GM04504 (cell line): Measurements from ENCODE around the gene KRT5.
"Not testable (repeated sequence)": the region's sequence is repeated elsewhere in the genome, so short reads cannot be mapped to it uniquely, and the experiment has no call there.

ENCODE experiments used
- DNase-seq: peaks from one replicate; pipeline ENCODE4 v3.0.0-alpha.2; 2012; ENCODE audit warnings: low read depth

Gene KRT5

DNA sequence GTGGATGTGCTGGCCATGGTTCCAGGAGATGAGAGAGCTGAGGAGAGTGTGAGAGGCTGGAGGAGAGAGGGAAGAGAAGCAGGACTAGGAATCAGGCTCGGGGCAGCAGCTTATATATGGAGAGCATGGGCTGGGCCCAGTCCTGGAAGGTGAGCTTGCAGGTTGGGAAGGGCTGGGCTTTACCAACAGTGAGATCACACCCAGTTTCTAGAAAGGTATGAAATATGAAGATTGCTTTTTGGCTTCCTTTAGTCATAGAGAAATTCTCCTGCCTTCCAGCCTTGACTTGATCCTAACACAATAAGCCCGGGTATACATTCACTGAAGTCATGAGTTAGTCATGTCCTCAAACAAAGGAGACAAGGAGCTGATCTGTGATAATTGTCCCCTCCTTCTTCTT is 27.0 kb downstream of the KRT5 start, which contains the start of gene KRT6A:
Gene KRT6A (minus strand): TSS at position 86 of the 400 bp plus-strand sequence. CDS start 69 bp downstream, at position 17.
- DNase-seq, result no peak

- DNase-seq, result not testable (repeated sequence)
These were observed 27.8 kb downstream of the KRT5 start for GRCh38 chr12:52492405-52492804.

- DNase-seq, result not testable (repeated sequence)
These were observed 28.7 kb downstream of the KRT5 start for GRCh38 chr12:52491495-52491894.

- DNase-seq, result no peak
These were observed 31.5 kb downstream of the KRT5 start for GRCh38 chr12:52488736-52489135.

- DNase-seq, result not testable (repeated sequence)
These were observed 32.3 kb downstream of the KRT5 start for GRCh38 chr12:52487744-52488443.

- no peak for DNase-seq
These were observed 33.0 kb downstream of the KRT5 start for GRCh38 chr12:52487211-52487610.

- no peak for DNase-seq
These were observed 33.8 kb downstream of the KRT5 start for GRCh38 chr12:52486166-52487105.

- no peak for DNase-seq
These were observed 40.1 kb downstream of the KRT5 start for GRCh38 chr12:52480073-52480472.

GRCh38 chr12:52477651-52478050 is 42.5 kb downstream of the KRT5 start:
- DNase-seq, result no peak

DNA sequence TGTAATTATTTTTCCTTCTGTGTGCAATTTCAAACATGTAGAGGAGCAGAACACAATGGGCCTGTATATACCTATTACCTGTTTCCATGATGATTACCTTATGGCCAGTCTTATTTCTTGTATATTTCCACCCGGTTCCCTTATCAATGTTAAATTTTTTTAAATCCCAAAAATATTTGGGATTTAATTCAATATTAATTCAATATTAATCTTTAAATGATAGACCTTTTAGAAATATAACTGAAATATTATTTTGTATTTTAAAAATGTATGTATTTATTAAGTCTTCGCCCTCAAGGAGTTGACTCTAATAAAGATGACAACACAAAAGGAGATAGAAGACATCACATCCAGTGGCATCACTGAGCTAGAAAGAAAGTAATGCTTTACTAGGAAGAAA is 46.0 kb downstream of the KRT5 start:
- no peak for DNase-seq

DNA sequence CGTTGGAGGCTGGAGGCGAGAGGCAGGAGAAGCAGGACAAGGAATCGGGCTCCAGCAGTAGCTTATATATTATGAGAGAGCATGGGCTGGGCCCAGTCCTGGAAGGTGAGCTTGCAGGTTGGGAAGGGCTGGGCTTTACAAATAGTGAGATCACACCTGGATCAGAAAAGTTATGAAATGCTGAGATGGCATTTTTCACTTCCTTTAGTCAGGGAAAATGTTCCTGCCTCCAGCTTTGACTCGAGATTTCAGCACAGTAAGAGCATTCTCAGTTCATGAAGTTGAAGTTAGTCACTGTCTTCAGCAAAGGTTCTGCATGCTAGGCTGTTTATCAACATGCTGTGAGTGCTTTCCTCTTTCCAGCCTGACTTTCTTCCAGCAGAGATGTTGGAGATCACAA is 46.4 kb downstream of the KRT5 start, which contains the start of gene KRT6C:
Gene KRT6C (minus strand): TSS at position 38 of the 400 bp plus-strand sequence. CDS start 68 bp downstream, outside the sequence.
- no peak for DNase-seq

DNA sequence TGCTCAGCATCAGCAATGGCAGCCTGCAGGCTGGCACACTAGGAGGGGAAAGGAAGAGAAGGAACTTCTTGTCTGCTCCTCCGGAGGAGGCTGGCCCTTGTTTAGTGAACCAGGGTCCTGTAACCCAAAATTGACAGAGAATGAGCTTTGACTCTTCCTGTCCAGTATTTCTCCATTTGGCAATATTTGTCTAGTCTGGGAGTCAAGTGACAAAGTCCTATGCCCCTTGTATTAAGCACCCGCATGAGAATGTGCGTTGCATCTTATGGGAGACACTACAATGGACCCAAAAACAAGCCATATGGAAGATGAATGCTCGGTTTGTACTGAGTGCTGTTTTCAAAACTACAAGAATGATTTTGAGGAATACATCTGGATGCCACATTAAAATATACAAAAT is 50.3 kb downstream of the KRT5 start:
- DNase-seq, result no peak

- no peak for DNase-seq
These were observed 55.3 kb downstream of the KRT5 start for GRCh38 chr12:52464897-52465296.
